ENCODE data around the gene NSUN7.
A peak's percentile ranks its signal among the peaks of the same experiment; 100 is the strongest.
"Not testable (repeated sequence)": the region's sequence is repeated elsewhere in the genome, so short reads cannot be mapped to it uniquely, and the experiment has no call there.

The NSUN7 gene, protein sequence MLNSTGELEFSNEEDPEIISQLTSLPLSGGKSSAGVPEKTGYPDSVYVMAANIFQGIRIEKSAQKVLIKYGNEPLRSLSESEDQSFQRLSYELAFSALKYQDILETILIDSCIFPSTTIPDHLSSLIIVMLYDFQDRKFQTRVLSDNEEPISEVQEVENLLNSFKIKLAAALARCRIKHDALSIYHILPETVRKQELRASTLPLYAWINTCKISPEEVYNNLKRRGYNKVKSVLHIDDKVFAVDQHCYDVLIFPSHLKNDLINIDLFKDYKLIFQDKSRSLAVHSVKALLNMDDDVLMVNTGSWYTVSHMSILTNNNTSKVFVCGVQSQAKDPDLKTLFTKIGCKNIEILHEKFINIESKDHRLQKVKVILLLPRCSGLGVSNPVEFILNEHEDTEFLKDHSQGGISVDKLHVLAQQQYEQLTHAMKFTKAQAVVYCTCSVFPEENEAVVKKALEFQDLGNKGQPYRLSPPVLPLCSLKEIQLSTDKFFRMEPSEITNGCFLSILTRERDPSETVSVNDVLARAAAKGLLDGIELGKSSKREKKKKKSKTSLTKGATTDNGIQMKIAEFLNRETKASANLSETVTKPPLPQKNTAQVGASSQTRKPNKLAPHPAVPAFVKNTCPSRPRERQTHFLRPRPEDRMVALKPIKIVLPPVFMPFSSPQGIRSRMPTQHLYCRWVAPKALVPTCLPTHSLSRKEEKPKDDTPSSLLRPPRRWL

DNA sequence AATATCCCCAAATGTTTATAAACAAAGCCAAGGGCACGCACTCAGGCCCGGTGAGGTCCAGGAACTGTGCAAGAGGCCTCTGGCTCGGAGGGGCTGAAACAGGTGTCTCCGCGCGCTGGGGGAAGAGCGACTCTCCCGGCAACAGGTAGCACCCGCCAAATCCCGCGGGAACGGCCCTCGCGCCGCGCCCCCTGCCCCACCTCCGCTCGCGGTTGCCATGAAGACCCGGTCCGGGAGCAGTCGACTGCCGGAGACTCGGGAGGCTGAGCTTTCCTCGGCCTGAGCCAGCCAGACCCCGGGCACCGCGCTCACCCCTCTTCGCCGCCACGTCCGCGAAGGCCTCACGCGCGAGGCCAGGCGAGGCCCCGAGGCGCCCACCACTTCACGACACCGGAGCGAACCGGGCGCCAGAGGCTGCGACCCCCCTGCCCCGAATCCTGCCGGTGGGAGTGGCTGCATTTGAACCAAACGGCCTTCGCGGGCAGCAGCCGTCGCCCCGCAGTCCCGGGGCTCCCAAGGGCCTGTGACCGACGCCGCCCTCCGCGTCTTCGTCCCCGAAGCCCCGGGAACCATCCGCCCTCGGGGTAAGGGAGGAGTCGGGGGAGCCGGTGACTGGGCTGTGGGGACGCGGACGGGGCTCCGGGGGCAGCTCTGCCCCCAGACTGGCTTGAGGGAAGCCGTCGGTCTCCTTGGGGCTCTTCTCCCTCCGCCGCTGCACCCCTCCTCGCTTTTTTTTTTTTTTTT is at the start of gene NSUN7:
Gene NSUN7 (plus strand): TSS at position 239 of the 744 bp plus-strand sequence. CDS start 739 bp downstream, outside the sequence.
- peak; percentile 3 to 20 (median 12) for DNase-seq (ENCODE audit: low read depth in 3 of 3)

DNA sequence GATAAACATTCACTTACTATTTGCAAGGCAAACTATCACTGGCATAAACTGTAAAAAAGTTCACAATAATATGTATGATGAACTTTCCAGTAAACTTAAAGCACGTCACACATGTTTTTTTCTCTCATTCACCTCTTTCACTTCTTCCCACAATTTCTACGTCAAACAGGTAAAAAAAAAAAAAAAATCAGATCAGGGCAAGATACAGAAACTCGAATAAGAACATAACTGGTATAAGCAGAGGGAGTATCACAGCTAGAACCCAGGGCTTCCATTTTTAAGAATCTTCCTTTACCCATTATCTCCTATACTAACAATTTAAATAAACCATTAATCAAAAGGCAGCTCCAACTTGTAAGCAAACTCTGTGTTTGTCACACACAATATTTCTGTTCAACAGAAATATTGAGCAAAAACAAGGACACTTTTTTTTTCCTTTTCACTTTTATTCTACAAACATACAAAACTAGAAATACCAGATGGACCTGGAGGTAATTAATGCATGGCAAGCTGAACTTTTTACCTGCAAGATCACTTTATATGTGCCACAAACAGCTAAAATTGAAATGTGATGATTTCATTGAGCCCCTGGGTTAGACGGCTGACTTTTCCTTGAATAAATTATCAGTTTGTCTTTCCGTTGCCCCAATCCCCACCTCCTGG is 47.5 kb upstream of the NSUN7 start:
- no peak for DNase-seq (ENCODE audit: low read depth in 3 of 3)

DNA sequence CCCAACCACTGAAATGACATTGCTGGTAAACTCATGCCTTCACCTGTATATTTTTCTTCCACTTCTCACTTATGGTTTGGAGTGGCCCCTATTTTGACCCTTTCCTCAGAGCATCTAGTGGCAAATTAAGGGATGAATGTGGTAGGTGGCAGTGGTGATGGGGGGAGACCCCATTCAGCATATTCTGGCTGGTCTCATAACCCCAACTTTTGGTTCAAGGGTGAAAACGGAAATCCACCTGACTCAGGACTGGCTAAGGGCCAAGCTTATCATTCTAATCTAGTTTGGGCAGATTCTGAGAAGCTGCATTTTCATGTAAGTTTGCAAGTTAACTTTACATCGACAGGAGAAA is 47.0 kb upstream of the NSUN7 start:
- DNase-seq (ENCODE audit: low read depth in 3 of 3), result peak in 2 of 3 donors; percentile 16 to 38

DNA sequence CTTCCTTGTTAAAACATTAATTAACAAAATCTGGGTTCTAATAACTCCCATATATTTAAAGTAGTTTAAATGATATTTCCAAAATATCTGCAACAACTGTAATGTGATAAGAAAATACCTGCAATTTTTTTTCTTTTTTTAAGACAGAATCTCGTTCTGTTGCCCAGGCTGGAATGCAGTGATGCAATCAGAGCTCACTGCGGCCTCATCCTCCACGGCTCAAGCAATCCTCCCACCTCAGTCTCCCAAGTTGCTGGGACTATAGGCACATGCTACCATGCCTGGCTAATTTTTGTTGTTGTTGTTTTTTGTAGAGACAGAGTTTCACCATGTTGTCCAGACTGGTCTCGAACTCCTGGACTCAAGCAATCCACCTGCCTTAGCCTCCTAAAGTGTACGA is 45.7 kb upstream of the NSUN7 start:
- no peak for DNase-seq (ENCODE audit: low read depth in 3 of 3)

DNA sequence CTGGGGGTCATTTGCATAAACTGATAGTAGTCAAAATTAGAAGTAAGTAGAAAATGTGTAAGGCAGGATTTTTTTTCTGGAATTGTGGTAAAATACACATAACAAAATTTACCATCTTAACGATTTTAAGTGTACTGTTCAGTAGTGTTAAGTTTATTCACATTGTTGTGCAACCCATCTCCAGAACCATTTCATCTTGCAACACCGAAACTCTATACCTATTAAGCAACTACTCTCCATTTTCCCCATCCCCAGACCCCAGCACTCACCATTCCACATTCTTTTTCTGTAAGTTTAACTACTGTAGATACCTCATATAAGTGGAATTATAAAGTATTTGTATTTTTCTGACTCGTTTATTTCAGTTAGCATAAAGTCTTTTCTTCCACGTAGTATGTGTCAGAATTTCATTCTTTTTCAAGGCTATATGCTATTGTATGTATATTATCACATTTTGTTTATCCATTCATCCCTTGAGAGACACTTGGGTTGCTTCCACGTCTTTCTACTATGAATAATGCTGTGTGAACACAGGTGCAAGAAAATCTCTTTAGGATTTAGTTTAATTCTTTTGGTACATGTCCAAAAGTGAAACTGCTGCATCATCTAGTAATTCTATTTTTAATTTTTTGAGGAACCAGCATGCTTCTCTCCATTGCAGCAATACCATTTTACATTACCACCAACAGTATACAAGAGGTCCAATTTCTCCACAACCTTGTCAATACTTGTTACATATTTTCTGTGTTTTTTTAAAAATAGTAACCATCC is 39.1 kb upstream of the NSUN7 start:
- no peak for DNase-seq (ENCODE audit: low read depth in 3 of 3)

DNA sequence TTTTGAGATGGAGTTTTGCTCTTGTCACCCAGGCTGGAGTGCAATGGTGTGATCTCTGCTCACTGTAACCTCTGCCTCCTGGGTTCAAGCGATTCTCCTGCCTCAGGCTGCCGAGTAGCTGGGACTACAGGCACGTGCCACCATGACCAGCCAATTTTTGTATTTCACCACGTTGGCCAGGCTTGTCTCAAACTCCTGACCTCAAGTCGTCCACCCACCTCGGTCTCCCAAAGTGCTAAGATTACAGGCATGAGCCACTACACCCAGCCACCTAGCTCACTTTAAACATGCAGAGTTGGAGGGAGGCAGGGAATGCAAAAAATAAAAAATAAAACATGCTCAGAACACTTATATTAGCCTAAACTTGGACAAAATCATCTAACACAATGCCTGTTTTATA is 36.8 kb upstream of the NSUN7 start:
- not testable (repeated sequence) for DNase-seq (ENCODE audit: low read depth in 3 of 3)

DNA sequence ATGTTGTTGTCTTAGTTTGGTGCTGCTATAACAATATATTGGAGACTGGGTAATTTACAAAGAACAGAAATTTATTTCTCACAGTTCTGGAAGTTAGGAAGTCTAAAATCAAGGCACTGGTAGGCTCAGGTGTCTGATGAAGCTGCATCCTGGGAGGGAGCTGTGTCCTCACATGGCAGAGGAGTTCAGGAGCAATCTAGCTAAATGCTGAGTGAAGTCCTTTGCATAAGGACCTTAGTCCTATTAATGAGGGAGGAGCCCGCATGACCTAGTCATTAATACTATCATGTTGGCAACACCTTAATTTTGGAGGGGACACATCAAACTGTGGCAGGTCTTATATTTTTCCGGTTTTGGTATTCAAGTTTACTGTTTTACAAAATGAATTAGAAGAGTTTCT is 36.0 kb upstream of the NSUN7 start:
- DNase-seq (ENCODE audit: low read depth in 3 of 3), result no peak

DNA sequence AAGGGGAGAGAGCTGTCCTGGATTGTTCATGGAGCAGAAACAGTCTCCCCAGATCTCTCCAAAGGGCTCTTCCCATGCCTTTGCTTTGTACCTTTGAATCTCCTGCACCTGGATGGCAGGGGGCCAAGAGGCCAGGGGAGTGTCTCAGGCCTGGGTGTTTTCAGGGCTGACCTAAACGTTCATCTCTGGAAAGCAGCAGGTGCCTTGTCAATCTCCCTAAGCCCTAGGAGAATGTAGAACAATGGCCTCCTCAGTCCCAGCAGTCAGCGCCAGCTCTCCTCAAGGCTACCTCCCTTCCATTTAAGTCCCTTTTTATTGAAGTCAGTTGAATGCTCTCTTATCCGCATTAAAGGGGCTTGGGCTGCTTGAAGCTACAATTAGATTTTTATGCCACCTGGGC is 31.2 kb upstream of the NSUN7 start:
- DNase-seq (ENCODE audit: low read depth in 3 of 3), result no peak

DNA sequence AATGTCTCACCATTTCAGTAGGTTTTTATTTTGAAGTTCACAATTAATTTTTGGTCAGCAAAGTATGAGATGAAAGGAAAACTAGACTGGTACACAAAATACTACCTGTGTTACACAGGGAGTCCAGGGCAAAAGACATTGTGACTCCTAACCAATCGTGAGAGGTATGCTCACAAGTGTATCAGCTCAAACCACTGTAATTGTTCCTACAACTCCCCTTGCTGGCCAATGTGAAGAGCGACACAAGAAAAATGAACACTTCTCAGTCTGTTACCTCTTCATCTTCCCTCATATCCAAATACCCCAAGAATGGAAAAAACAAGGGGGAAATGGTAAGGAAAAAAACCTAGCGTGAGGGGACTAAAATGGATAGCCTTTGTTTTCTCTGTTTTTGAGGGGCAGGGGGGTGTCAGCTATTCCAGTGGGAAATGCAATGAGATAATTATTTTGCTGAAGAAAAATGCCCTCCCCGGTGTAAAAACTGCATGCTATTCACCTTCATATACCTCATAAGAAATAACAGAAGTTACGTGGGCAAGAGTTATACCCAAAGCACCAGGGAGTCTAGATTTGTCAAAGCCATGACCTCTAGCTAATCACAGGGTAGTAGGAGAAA is 30.6 kb upstream of the NSUN7 start:
- no peak for DNase-seq (ENCODE audit: low read depth in 3 of 3)

DNA sequence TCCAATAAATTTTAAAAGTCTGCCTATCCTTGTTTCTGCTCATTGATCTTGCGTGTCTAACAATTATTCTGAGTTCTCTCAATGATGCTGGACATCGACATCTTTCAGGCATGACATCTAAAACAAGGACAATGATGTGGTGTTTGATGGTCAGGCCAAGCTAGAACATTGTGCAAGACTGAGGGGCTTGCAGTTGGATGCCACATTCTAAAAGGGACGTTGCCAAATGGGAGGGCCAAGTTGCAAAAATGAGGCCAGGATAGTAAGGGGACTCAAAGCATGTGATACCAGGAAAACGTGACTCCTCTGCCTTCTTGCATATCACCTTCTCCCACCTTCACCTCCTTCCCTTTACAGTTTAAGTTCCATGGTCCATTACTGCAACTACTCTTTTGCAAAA is 29.4 kb upstream of the NSUN7 start:
- DNase-seq (ENCODE audit: low read depth in 3 of 3), result no peak

DNA sequence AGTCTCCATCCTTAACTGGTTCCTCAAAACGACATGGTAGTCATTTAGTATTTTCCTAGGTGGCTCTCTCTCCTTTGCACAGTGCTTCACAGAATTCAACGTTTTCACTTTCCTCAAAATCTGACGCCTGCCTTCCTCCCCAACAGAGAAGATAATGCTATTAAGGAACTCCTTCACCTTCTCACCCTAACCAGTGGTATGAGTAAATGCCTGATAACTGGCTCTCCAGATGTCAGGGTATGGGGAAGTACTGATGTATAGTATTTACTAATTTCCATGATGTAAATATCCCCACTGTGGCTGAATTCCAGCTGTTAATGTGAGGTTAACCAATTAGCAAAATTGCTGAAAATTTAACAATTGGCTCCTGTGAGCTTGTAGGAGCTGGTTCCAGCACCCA is 28.8 kb upstream of the NSUN7 start:
- DNase-seq (ENCODE audit: low read depth in 3 of 3), result no peak

DNA sequence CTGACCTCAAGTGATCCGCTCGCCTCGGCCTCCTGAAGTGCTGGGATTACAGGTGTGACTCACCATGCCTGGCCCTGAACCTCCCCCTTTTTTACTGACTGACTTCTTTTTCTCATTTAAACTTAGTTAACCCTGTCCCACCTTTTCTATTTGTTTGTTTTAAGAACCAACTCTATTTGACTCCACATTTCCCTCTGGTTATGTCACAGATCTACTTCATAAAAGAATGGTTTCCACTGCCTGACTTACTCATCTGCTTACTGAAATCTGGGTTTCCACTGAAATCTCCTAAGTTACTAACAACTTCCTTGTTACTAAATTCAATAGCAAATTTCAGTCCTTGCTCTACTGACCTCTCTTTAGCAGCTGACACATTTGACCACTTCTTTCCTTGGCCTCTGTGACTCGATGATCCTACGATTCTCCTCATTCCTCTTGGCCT is 28.0 kb upstream of the NSUN7 start:
- DNase-seq (ENCODE audit: low read depth in 3 of 3), result no peak

DNA sequence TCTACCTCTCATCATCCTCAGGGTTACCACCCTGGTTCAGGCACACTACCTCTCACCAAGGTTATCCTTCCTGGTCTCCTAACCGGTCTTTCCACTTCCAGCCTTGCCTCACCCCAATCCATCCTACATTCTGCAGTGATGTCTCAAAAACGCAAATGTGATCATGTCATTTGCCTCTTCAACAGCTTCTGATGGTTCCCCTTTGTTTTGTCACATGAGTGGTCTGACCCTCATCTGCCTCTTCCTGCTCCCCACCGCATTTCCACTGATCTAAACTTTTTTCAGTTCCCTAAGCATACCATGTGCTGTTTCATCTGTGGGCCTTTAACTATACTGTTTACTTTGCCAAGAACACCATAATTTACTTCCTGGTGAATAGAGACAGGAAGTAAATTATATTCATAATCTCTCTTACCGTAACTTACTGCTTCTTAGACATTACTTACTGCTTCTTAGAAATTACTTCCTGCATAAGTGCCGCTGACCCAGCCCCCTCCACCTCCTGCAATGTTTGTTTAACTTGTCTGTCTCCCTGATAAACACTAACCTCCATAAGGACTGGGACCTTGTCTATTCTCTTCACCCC is 27.1 kb upstream of the NSUN7 start:
- no peak for DNase-seq (ENCODE audit: low read depth in 3 of 3)

DNA sequence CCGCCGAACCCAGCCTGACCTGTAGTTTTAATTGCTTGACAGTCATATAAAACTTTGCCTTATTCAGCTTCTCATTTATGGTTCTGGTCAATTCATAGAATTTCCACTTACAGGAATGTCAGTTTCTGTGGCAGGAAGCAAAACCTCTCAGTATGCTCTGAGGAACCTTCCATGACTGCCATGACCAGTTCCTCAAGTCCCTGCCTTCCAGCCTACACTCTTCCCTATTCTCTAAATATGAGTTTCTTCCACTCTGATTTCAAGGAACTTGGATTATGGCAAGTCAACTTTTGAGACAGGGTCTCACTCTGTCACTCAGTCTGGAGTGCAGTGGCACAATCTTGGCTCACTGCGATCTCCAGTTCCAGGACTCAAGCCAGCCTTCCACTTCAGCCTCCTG is 26.0 kb upstream of the NSUN7 start:
- DNase-seq (ENCODE audit: low read depth in 3 of 3), result no peak

DNA sequence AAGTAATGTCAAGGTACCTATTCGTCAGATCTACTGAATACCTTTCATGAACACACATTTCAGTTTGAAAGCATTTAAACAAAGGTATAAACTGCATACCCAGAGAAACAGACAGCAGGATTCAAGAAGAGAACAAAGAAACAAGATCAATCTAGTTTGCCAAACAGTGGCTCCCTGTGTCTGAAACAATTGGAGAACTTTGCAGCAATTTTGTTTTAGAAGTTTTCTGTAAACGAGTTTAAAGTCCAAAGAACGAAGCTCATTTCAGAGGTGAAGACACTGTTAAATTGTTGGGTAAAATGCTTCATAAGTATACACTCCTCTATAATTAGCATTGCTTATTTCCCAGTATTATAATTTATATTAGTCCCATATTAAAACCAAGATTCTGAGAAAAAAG is 21.4 kb upstream of the NSUN7 start:
- DNase-seq (ENCODE audit: low read depth in 3 of 3), result no peak

DNA sequence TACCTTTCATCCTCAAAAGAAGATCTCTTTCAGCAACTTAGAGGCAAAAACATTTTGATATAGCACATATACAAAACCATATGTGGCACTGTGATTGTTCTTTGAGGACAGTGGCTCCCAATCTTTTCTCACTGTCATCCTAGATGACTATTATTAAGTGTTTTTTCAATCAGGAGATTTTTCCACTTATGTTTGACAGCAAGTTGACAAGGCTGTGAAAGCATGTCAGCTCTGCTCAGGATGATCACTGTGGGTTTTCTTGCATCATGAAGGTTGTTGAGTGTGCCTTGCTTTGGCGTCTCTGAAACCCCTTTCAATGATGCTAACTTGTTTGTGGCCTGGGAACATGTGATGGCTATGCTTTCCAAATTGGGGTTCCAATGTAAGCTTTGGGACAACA is 20.2 kb upstream of the NSUN7 start:
- DNase-seq (ENCODE audit: low read depth in 3 of 3), result no peak

DNA sequence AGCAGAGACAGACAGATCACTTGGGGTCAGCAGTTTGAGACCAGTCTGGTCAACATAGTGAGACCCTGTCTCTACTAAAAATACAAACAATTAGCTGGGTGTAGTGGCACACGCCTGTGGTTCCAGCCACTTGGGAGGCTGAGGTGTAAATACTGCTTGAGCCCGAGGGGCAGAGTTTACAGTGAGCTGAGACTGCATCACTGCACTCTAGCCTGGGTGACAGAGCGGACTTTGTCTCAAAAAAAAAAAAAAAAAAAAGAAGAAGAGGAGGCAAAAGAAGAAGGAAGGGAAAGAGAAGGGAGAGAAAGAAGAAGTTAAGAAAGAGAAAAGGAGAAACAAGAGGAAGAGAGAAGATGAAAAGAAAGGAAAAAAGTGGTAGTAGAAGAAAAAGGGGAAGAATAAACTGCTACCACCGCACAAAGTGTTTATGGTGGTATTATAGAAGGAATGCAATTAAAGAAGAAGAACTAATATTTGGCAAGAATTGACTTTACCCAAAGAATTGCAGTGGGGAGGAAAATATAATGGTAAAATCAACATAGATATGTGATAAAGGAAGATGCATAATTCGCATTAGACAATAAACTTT is 19.6 kb upstream of the NSUN7 start:
- DNase-seq (ENCODE audit: low read depth in 3 of 3), result no peak

DNA sequence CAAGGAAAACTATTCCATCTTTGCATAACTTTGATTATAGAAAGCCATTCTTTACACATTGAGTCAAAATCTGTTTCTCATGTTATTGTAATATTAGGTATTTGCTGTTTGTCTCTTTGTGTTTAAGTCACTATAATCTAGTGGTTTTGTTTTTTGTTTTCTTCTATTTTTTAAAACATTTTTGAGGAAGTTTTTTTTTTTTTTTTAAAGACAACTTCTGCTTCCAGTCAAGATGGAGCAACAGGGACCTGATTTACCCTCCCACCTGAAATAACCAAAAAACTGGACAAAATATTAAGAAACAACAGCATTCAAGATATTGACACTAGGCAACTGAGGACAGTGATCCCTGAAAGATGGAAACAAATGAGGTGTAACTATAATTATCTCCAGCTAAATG is 18.4 kb upstream of the NSUN7 start:
- DNase-seq (ENCODE audit: low read depth in 3 of 3), result no peak

DNA sequence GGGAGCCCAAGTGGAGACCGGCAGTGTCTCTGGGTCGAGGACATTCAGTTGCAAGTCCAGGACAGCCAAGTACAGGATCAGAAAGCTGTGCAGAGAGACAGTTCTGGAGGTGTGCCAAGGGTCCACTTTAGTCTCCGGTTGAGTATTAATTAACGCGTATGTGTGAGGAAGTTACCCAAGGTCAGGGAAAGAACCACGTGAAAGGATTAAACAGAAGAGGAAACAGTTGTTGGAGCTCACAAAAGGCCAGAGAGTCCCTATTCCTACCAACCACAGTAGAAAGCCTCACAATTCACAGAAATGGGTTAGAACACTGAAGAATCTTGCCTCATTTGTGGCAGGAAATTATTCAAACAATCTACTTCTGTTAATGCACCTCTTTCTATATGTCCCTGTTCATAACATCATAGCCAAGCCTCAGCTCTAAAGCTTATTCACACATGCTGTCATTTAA is 17.9 kb upstream of the NSUN7 start:
- no peak for DNase-seq (ENCODE audit: low read depth in 3 of 3)

DNA sequence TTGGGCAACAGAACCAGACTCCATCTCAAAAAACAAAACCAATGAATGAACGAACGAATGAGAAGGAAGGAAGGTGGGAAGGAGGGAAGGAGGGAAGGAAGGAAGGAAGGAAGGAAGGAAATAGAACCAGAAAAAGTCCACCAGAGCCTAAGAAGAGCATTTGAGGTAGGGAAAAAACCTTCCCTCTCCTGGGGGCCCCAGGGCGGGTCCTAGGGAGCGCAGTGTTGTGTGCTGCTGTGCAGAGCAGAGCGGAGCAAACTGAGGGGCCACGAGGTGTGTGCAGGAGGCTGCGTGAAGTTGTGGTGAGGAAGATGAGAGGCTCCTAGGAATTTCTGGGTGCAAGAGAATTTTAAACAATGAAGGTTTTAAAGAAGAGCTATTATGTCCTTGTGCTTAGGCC is 16.0 kb upstream of the NSUN7 start:
- no peak for DNase-seq (ENCODE audit: low read depth in 3 of 3)
